ENCODE measurements around the gene ZNRF2.

GRCh38 chr7:30331338-30331737 lies 46.9 kb downstream of the ZNRF2 start:
- no peak for TF ChIP-seq CTCF (conservative IDR thresholded peaks at IDR 0.05; ENCODE audit: low read depth, low read length)
- TF ChIP-seq SMC3 (IDR thresholded peaks at IDR 0.05; ENCODE audit: low read depth, low read length): no peak
- TF ChIP-seq POLR2A (IDR thresholded peaks at IDR 0.05; ENCODE audit: low read depth, low read length): no peak
- TF ChIP-seq USF2 (IDR thresholded peaks at IDR 0.05; ENCODE audit: low read depth, low read length): no peak
- TF ChIP-seq ELK1 (IDR thresholded peaks at IDR 0.05; ENCODE audit: borderline replicate concordance, low read depth, low read length): no peak
- no peak for TF ChIP-seq RCOR1 (IDR thresholded peaks at IDR 0.05; ENCODE audit: insufficient replicate concordance, low read length)
- no peak for TF ChIP-seq FOS (IDR thresholded peaks at IDR 0.05; ENCODE audit: low read depth, low read length)
- no peak for TF ChIP-seq RAD21 (IDR thresholded peaks at IDR 0.05; ENCODE audit: low read length)
- no peak for TF ChIP-seq MXI1 (IDR thresholded peaks at IDR 0.05; ENCODE audit: borderline replicate concordance, low read depth, low read length)
- TF ChIP-seq RFX5 (IDR thresholded peaks at IDR 0.05; ENCODE audit: low read depth, low read length): no peak
- TF ChIP-seq MAFK (IDR thresholded peaks at IDR 0.05; ENCODE audit: low read depth, low read length): no peak

Data from IMR-90 (cell line).